GM10266 (cell line): ENCODE measurements around the gene YBX2.
A peak's percentile ranks its signal among the peaks of the same experiment; 100 is the strongest.

ENCODE experiments used
- DNase-seq: peaks from one replicate; pipeline ENCODE4 v3.0.0; 2012; ENCODE audit errors: extremely low spot score
- TF ChIP-seq, protein P1 (sequence below): IDR thresholded peaks from 2 replicates; pipeline ENCODE4 v1.5.1; 2012; ENCODE audit warnings: mild to moderate bottlenecking, low read depth; ENCODE audit not compliant: control insufficient read depth, insufficient read depth; ENCODE audit errors: missing control alignments

YBX2 gene

DNA sequence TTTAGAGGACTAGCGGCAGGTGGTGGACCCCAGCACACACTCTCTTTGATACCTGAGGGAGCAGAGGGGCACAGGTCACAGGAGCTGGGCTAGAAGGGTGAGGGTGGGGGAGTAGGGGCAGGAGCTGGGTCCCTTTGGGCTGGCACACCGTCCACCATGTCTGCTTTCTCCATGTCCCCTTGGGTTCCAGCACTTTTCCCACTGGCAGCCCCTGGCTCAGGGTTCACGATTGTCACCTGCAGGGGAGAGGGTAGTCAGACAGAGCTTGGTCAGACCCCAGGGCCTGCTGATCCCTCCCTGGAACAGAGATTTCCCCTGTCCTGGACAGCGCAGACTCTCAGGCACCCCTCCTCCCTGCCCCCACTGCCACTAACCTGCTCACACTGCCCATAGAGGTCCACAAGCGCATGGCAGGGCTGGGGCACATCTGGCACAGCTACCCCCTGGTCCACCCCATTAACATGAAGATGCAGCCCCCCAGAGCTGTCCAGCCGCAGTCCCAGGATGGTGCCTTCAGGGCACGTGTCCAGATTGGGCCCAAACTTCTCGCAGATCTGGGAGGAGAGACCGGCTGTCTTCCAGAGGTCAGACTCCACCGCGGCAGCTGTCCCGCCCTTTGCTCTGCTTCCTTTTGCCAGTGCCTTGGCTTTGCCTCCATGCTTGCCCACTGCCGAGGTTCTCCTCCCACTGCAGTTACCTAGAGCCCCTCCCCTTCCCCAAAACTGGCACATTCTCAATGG lies 23.9 kb upstream of the YBX2 start:
- DNase-seq = no peak
- TF ChIP-seq, protein P1, sequence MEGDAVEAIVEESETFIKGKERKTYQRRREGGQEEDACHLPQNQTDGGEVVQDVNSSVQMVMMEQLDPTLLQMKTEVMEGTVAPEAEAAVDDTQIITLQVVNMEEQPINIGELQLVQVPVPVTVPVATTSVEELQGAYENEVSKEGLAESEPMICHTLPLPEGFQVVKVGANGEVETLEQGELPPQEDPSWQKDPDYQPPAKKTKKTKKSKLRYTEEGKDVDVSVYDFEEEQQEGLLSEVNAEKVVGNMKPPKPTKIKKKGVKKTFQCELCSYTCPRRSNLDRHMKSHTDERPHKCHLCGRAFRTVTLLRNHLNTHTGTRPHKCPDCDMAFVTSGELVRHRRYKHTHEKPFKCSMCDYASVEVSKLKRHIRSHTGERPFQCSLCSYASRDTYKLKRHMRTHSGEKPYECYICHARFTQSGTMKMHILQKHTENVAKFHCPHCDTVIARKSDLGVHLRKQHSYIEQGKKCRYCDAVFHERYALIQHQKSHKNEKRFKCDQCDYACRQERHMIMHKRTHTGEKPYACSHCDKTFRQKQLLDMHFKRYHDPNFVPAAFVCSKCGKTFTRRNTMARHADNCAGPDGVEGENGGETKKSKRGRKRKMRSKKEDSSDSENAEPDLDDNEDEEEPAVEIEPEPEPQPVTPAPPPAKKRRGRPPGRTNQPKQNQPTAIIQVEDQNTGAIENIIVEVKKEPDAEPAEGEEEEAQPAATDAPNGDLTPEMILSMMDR = no peak

DNA sequence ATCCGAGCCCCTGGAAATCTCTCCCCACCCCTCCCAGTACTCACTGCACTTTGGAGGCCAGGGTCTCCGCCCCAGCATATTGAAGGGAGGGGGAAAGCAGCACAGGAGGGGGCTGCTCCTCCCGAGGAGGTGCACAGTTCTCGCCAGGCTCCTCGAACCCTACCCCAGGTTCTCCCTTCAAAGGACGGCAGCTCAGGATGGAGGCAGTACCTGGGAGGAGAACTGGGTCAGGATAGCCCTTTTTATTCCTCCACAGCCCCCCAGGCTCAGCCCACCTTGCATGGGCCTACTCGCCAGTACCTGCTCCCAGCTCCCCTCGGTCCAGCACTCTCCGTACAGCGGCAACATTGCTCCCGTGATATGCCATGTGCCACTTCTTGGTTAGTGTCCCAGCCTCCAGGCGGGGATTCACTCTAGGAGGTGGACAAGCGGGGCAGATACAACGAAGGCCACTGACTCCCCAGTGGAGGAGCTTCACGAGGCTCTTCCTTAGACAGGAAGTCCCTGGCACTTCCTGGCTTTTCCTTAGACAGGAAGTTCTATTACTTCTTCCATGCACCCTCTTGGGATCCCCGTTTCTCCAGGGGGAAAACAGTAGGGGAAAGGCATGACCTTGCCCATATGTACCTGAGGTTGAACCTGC lies 22.8 kb upstream of the YBX2 start:
- TF ChIP-seq, protein P1 = no peak
- DNase-seq = no peak

DNA sequence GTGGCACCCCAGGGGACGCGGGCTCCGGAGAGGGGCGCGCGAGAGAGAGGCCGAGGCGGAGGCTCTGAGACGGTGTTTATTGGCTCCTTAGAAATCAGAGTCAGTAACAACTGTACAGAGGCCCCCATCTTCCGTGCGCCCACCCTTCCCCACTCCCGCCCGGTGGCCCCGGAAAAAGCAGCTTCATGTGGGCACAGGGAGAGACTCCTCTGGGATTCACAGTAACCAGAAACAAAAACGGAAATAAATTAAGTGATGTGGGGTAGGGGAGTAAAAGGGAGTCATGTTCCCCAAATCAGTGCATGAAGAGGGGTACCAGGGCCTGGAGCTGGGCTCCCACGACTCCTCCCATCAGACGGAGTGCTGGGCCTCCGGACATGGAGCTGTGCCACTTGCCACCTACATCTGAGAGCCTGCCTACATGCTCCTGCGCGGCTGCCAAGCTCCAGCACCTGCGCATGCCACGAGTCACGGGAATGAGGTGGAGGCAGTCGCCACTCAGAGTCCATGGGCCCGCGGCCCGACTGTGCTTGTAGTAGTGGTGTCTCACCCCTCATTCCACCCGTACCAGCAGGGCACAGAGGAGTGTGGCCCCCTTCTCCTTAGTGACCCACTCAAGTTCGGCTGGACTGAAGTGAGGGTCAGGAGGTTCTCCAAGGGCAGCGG lies 21.3 kb upstream of the YBX2 start:
- TF ChIP-seq, protein P1 = no peak
- no peak for DNase-seq

DNA sequence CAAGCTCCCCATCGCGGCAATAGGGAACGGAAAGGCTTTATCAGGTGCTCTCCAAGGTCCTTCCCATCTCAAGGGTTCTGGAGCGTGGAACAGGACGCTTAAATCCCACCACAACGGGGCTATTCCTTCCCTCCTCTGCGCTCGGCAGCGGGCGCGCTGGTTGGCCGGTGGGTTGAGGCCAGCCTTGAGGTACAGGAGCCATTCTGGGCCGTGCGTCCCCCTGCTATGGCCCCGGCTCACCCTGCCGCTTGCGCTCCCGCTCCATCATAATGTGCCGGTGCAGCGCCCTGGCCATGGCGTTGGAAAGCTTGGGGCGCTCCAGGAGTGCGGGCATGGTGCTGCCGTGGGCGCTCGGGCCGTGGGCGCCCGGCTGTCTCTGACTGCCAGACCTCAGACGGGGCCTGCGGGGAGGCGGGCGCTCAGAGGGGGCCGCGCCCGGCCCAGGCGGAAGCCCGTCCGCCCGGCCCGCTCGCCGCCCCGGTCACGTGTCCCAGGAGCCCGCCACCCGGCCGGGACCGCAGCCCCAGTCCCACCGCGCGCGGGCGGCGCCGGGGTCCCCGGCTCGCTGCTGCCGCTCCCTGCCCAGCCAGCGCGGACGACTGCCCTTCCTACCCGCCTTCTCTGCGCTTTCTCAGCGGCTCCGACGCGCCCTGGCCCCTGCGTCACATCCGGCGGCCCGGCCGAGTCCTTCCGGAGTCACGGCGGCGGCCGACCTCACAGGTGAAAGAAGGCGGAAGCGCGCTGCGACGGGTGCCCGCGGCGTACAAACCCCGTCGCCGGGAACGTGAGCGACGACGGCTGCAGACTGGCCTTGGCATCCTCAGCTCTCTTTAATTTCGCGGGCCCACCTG lies 20.5 kb upstream of the YBX2 start, which contains the start of gene GPS2:
Gene GPS2 (minus strand): TSS at position 642 of the 851 bp plus-strand sequence. CDS start 308 bp downstream, at position 334.
- TF ChIP-seq, protein P1 = no peak
- peak; percentile 96 for DNase-seq

DNA sequence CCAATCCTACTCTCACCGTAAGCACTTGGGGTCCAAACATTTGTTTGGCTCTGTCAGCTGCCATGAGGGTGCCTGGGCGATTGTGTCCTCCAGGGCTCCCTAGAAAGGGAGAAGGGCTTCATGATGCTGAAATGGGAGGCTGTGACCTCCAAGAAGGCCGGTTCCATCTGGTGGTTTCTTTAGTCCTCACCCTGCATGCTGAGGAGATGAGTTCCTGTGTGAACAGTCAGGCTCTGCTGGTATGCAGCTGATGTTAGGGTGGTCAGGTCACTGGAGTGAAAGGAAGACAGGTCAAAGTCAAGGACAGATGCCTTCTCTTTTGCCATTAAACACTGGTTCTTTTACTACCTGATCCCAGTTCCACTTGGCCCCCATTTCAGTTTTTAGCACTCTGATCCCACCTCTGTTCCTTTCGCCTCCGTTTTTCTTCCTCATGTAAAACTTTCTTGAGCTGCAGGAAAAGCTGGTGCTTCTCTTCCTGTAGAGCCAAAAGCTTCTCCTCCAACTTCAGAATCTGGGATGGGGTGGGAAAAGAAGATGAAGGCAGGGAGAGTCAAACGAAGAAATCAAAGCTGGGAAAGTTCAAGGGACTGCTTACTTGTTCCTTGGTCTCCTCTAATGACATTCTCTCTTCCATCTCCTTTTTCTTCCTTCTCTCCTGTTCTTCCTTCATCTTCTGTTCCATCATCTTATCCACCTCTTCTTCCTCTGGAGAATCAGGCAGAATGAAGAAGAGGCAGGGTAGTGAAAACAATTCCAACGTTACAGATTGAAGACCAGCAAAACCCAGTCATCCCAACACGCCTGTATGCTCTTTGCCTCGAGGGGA lies 19.7 kb upstream of the YBX2 start:
- DNase-seq = peak; percentile 23
- TF ChIP-seq, protein P1 = no peak
